Ishikawa (cell line): ENCODE data around the gene DDR2.

Experiments used
- EP300 ChIP-seq: IDR thresholded peaks from 2 replicates; pipeline ENCODE4 v1.6.1; 2012; ENCODE audit warnings: borderline replicate concordance
- RAD21 ChIP-seq: IDR thresholded peaks from 2 replicates; pipeline ENCODE4 v1.6.1; 2012; ENCODE audit warnings: low read depth
- TAF1 ChIP-seq: IDR thresholded peaks from 2 replicates; pipeline ENCODE4 v1.6.1; 2012; ENCODE audit warnings: low read depth, mild to moderate bottlenecking
- TEAD4 ChIP-seq: IDR thresholded peaks from 2 replicates; pipeline ENCODE4 v1.6.1; 2012
- YY1 ChIP-seq: IDR thresholded peaks from 2 replicates; pipeline ENCODE4 v1.6.1; 2012; ENCODE audit warnings: low read depth
- ZBTB7A ChIP-seq: IDR thresholded peaks from 2 replicates; pipeline ENCODE4 v1.6.1; 2012; ENCODE audit warnings: low read depth

DNA sequence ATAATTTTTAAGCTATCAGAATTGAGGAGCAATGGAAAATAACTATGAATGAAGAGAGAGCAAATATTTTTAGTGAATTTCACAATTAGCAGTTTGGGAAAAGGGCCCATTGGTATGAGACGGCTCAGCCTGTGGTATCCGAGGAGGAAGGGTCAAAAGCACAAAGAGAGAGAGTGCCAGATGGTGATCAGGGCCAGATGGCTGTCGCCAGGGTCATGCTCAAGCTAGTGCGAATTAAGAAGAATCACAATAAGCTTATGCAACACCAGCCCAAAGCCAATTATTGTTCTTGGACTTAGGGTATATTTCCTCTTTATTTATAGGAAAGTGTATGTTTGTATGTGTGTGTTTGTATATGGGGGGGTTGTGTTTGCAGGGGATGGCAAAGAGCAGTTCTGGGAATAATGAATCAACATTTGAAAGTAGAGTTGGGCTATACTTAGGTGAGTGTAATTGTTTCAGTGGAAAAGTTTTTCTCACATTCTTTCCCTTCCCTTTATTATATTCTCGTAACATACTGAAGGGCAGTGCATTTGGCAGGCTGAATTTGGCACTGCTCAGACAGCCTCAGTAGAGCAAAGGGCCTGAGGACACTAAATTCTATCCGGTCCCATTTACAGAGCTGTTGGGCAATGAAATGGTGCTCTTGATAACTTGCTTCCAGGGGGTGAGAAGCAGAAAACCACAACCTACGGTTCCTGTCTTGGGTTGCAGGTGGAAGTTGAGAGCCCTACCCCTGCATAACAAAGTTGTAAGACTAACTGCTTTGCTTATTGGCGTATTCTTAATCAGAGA is 19.5 kb upstream of the DDR2 start:
- TF ChIP-seq TAF1: no peak
- no peak for TF ChIP-seq ZBTB7A
- no peak for TF ChIP-seq YY1
- no peak for TF ChIP-seq TEAD4
- TF ChIP-seq RAD21: no peak
- no peak for TF ChIP-seq EP300
